HG02852 (cell line): ENCODE measurements around the gene FANCG.

ENCODE experiments used
- ATAC-seq: cut with Tn5 transposase; IDR thresholded peaks from one replicate; pipeline ENCODE4 v1.9.1; 2021; ENCODE audit warnings: mild to moderate bottlenecking, moderate library complexity; ENCODE audit not compliant: unreplicated experiment

The FANCG gene

GRCh38 chr9:35104586-35104985 is 24.8 kb upstream of the FANCG start:
- no peak for ATAC-seq

GRCh38 chr9:35103660-35104191 is 24.0 kb upstream of the FANCG start:
- no peak for ATAC-seq

- ATAC-seq = peak; percentile 97
Measured at GRCh38 chr9:35102769-35103659, 23.3 kb upstream of the FANCG start, which contains the start of gene STOML2. Gene STOML2 (minus strand): TSS chr9:35103131. CDS start chr9:35103094, 37 bp downstream.

GRCh38 chr9:35102465-35102768 is 22.7 kb upstream of the FANCG start:
- ATAC-seq = peak; percentile 9

- no peak for ATAC-seq
Measured at GRCh38 chr9:35097573-35097972, 17.8 kb upstream of the FANCG start.

GRCh38 chr9:35096035-35096849 is 16.5 kb upstream of the FANCG start, which contains the start of gene PIGO:
Gene PIGO (minus strand): TSS chr9:35096591. CDS start chr9:35095565, 1,026 bp downstream.
- ATAC-seq = peak; percentile 81

- no peak for ATAC-seq
Measured at GRCh38 chr9:35091536-35091935, 11.8 kb upstream of the FANCG start.

- no peak for ATAC-seq
Measured at GRCh38 chr9:35089434-35089833, 9.7 kb upstream of the FANCG start.

GRCh38 chr9:35085078-35085477 is 5.3 kb upstream of the FANCG start:
- no peak for ATAC-seq

- no peak for ATAC-seq
Measured at GRCh38 chr9:35079041-35079425, 709 bp downstream of the FANCG start.

GRCh38 chr9:35078066-35078465 is 1.7 kb downstream of the FANCG start:
- ATAC-seq = no peak

GRCh38 chr9:35076848-35077247 is 2.9 kb downstream of the FANCG start:
- no peak for ATAC-seq

- no peak for ATAC-seq
Measured at GRCh38 chr9:35075358-35075757, 4.4 kb downstream of the FANCG start.

- no peak for ATAC-seq
Measured at GRCh38 chr9:35074791-35075190, 5.0 kb downstream of the FANCG start.

- no peak for ATAC-seq
Measured at GRCh38 chr9:35074141-35074540, 5.6 kb downstream of the FANCG start.

GRCh38 chr9:35073279-35073612 is 6.5 kb downstream of the FANCG start:
- no peak for ATAC-seq

- peak; percentile 86 for ATAC-seq
Measured at GRCh38 chr9:35072461-35073278, 7.1 kb downstream of the FANCG start, which contains the start of gene VCP. Gene VCP (minus strand): TSS chr9:35072625. CDS start chr9:35072353, 272 bp downstream.

GRCh38 chr9:35071814-35072460 is 7.8 kb downstream of the FANCG start:
- ATAC-seq = peak; percentile 50

GRCh38 chr9:35070823-35071813 is 8.6 kb downstream of the FANCG start:
- no peak for ATAC-seq
